GM23248 (cell line): ENCODE measurements around the gene GPR34. TPM values are rescaled to one million over a fixed set of nuclear protein-coding genes. Genes with fewer than 3 reads are reported as not detected.

Experiments used
- DNase-seq: peaks from one replicate; pipeline ENCODE4 v3.0.0-alpha.2; 2015
- H2AFZ ChIP-seq: fragments of 200-600 bp; sonication (generic); 2 replicates; pipeline ENCODE4 v1.6.1; 2016; ENCODE audit warnings: antibody characterized with exemption
- H3F3A ChIP-seq: fragments of 200-600 bp; sonication (generic); 2 replicates; pipeline ENCODE4 v1.6.1; 2016; ENCODE audit warnings: mild to moderate bottlenecking, antibody characterized with exemption, mixed run types; ENCODE audit not compliant: insufficient read depth
- H3K27ac ChIP-seq: fragments of 200-600 bp; sonication (generic); 2 replicates; pipeline ENCODE4 v1.5.1; 2016; ENCODE audit warnings: mild to moderate bottlenecking
- H3K27me3 ChIP-seq: fragments of 200-600 bp; sonication (generic); replicated peaks from 2 replicates; pipeline ENCODE4 v1.6.1; 2016; ENCODE audit warnings: mild to moderate bottlenecking; ENCODE audit not compliant: insufficient read depth
- H3K36me3 ChIP-seq: fragments of 200-600 bp; sonication (generic); 2 replicates; pipeline ENCODE4 v1.6.1; 2016; ENCODE audit warnings: low read depth, mild to moderate bottlenecking
- H3K4me1 ChIP-seq: fragments of 200-600 bp; sonication (generic); 2 replicates; pipeline ENCODE4 v1.6.1; 2016; ENCODE audit warnings: mild to moderate bottlenecking; ENCODE audit not compliant: insufficient read depth
- H3K4me2 ChIP-seq: fragments of 200-600 bp; sonication (generic); one replicate; pipeline ENCODE4 v1.6.1; 2016; ENCODE audit warnings: mild to moderate bottlenecking; ENCODE audit not compliant: unreplicated experiment
- H3K4me3 ChIP-seq: fragments of 200-600 bp; sonication (generic); 2 replicates; pipeline ENCODE4 v1.5.1; 2016; ENCODE audit warnings: mild to moderate bottlenecking
- H3K79me2 ChIP-seq: fragments of 200-600 bp; sonication (generic); 2 replicates; pipeline ENCODE4 v1.6.1; 2016; ENCODE audit warnings: mild to moderate bottlenecking; ENCODE audit not compliant: insufficient read depth
- H3K9ac ChIP-seq: fragments of 200-600 bp; sonication (generic); 2 replicates; pipeline ENCODE4 v1.6.1; 2016; ENCODE audit warnings: mild to moderate bottlenecking
- H3K9me2 ChIP-seq: fragments of 200-600 bp; sonication (generic); 2 replicates; pipeline ENCODE4 v1.6.1; 2016; ENCODE audit warnings: mixed run types, mild to moderate bottlenecking, moderate library complexity; ENCODE audit not compliant: insufficient read depth
- H3K9me3 ChIP-seq: fragments of 200-600 bp; sonication (generic); one replicate; pipeline ENCODE4 v1.6.1; 2017; ENCODE audit warnings: low read depth
- H4K20me1 ChIP-seq: fragments of 200-600 bp; sonication (generic); 2 replicates; pipeline ENCODE4 v1.6.0; 2016; ENCODE audit not compliant: insufficient read depth
- EZH2 ChIP-seq: fragments of 200-600 bp; sonication (generic); IDR thresholded peaks from 2 replicates; pipeline ENCODE4 v1.6.1; 2018; ENCODE audit warnings: antibody characterized with exemption, mild to moderate bottlenecking; ENCODE audit not compliant: insufficient read depth, poor library complexity, severe bottlenecking
- EZH2phosphoT487 ChIP-seq: fragments of 200-600 bp; sonication (generic); IDR thresholded peaks from 2 replicates; pipeline ENCODE4 v1.6.1; 2018; ENCODE audit warnings: antibody characterized with exemption, moderate library complexity, mild to moderate bottlenecking, low read depth; ENCODE audit not compliant: insufficient read depth
- WGBS, 2 experiments: methylation state at CpG; one replicate each; pipeline ENCODE4 v1.1.6; 2015 to 2017; ENCODE audit warnings: low lambda C conversion rate in 2 of 2, low coverage in 1 of 2; ENCODE audit errors: missing lambda C conversion rate in 2 of 2; 5-methylcytosine and 5-hydroxymethylcytosine counted together
- in situ Hi-C: fragments of 300-500 bp; cut with MboI; formaldehyde crosslinking; loops from 2 replicates; pipeline ENCODE4 v1.15.0; 2020
- polyA plus RNA-seq: library from polyadenylated mRNA; unstranded; fragments of >200 nt; fragmentation: Nextera tagmentation; extraction: Ambion mirVana; gene quantifications from 2 replicates; pipeline ENCODE4 v1.2.1, GENCODE V29; 2016
- total RNA-seq: library from RNA; depleted of rRNA; stranded (reverse); fragments of >200 nt; shearing (Covaris generic); gene quantifications from 2 replicates; pipeline ENCODE4 v1.2.3, GENCODE V29; 2014

Gene GPR34
- total and polyA plus RNA-seq, 2 experiments from 2014 or later = 0.09 TPM; not detected in 1

DNA sequence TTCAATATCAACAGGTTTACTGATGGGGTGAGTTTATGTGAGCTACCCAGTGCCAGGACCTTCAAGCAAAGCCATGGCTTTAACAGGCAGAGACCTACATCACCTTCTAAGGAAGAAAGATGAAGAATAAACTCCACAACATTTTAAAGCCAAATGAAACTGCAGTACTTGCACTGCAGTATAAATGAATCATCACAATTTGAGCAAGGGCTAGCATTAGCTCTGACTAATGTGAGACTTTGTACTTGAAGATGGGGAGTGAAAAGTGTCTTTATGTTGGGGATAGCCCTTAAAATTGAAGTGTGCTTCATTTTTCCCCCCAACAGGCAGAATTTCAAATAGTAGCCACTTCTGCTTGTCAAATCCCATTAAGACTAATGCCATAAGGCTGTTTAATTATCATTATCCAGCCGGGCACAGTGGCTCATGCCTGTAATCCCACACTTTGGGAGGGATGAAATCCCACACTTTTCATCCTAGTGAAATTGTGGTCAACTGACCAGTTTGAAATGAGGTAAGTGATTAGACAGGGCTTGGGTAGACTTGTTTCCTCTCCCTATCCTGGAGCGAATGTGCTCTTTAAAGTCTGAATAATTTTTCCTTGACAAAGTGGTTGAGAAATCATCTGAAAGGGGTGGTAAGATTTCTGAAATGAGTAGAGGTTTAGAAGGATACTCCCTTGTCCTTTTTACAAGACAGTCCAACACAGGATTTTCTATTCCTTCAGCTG, 27.2 kb upstream of the GPR34 start:
- Histone ChIP-seq H3K79me2 (no peaks in the 10 kb centered on the region), H3K4me3 (no peak overlapping the region), H2AFZ (no peak overlapping the region), H3K4me2 (no peak overlapping the region), H3K27ac (no peak overlapping the region), H3K9me3 (no peaks in the 10 kb centered on the region), H3K36me3 (no peaks in the 10 kb centered on the region), H3K4me1 (peaks cover 20% of the 10 kb centered on the region), H4K20me1 (no peaks in the 10 kb centered on the region), H3K9me2 (no peaks in the 10 kb centered on the region), H3K27me3 (no peaks in the 10 kb centered on the region), H3K9ac (no peak overlapping the region), H3F3A (0 out of 2 replicates have a peak, but pooled peaks cover 3% of the 10 kb centered on the region)
- DNase-seq = peak; percentile 61
- TF ChIP-seq EZH2phosphoT487 (no peak), EZH2 (no peak)
- in situ Hi-C loops = no loop called here
- 89 to 96% methylated on average over 2 of the region's 2 CpGs for WGBS, 2 experiments

DNA sequence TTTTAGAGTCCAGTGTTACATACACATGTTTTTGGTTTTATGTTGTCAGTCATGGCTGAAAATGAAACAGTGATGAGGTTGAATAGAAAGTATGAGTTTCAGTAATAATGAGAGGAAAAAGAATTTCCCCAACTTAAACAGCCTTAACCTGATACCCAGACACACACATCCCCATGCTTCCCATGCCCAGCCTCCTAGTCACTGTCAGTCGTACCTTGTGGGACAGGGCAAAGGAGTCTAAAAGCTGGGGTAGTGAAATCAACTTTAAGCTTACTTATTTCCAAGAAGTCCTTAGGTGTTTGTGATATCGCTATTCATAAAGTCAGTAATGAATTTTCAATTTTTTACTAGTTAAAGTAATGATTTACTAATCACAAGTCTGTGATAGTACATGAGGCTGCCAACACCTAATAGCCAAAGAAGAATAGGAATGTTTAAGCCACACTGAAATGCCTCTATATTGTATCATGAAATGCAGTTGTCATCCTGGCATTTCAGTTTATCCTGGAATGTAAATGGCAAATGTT, 24.3 kb upstream of the GPR34 start:
- H3K27ac ChIP-seq = peak overlapping the region; percentile 34
- in situ Hi-C loops = no loop called here
- peak; percentile 23 for DNase-seq

DNA sequence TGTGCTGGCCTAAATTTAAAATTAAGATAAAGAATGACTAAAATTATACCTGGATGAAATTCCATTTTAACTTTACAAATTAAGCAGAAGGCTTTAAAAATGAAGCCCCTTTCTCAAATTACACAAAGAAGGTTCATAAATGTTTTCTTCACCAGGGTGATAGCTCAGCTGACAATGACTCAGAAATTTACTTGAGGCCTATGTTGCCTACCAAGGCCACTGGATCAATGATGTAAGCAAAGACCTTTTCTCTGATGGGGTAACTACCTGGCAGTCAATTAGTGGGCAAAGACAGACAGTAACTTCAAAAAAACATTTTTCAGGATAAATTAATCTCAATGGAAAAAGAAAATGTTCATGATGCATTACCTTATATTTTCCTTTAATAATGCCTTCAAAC, 23.9 kb upstream of the GPR34 start:
- DNase-seq = peak; percentile 31

More for the DNA sequence above, 24.3 kb upstream of the GPR34 start:
- WGBS, 2 experiments = 74 to 89% methylated on average over 2 of the region's 2 CpGs
- no peak overlapping the region for H3K4me3 ChIP-seq
- no peak overlapping the region for H3K9ac ChIP-seq
- H3K9me2 ChIP-seq = no peaks in the 10 kb centered on the region
- 0 out of 2 replicates have a peak, but pooled peaks cover 3% of the 10 kb centered on the region for H3F3A ChIP-seq
- H2AFZ ChIP-seq = no peak overlapping the region
- no peaks in the 10 kb centered on the region for H3K36me3 ChIP-seq
- no peaks in the 10 kb centered on the region for H4K20me1 ChIP-seq
- no peak overlapping the region for H3K4me2 ChIP-seq
- no peaks in the 10 kb centered on the region for H3K79me2 ChIP-seq
- no peaks in the 10 kb centered on the region for H3K27me3 ChIP-seq
- no peak for TF ChIP-seq EZH2phosphoT487
- TF ChIP-seq EZH2 = no peak
- peaks cover 22% of the 10 kb centered on the region for H3K4me1 ChIP-seq
- no peaks in the 10 kb centered on the region for H3K9me3 ChIP-seq

DNA sequence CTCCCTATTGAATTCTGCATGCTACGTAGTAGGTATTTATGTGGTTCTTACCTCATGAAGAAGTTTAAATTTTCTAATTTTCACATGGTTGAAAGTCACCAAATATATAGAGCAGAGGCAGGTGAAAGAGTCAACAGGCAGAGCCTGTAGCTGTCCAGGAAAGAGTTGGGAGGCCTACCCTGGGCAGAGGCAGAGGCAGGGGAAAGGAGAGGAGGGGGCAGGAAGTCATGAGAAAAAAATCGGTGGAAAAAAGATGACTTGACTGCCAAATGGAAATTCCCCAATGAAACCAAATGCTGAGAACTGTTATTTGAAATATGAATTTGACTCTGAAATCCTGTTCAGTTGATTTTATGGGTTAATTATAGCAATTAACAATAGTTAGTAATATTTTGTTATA, 23.1 kb upstream of the GPR34 start:
- Histone ChIP-seq H3K4me1 (peaks cover 32% of the 10 kb centered on the region), H4K20me1 (no peaks in the 10 kb centered on the region), H3F3A (0 out of 2 replicates have a peak, but pooled peaks cover 3% of the 10 kb centered on the region), H3K4me3 (no peak overlapping the region), H3K27me3 (no peaks in the 10 kb centered on the region), H3K36me3 (no peaks in the 10 kb centered on the region), H3K27ac (no peak overlapping the region), H3K9ac (no peak overlapping the region), H2AFZ (no peak overlapping the region), H3K9me2 (no peaks in the 10 kb centered on the region), H3K79me2 (no peaks in the 10 kb centered on the region), H3K4me2 (no peak overlapping the region), H3K9me3 (no peaks in the 10 kb centered on the region)
- no peak for TF ChIP-seq EZH2phosphoT487
- TF ChIP-seq EZH2 = no peak
- no peak for DNase-seq
- WGBS, 2 experiments = 50 to 55% methylated on average over 2 of the region's 2 CpGs
- in situ Hi-C loops = no loop called here

More for the DNA sequence above, 23.9 kb upstream of the GPR34 start:
- H3K9me3 ChIP-seq = no peaks in the 10 kb centered on the region
- H4K20me1 ChIP-seq = no peaks in the 10 kb centered on the region
- no peaks in the 10 kb centered on the region for H3K27me3 ChIP-seq
- peak overlapping the region; percentile 34 for H3K27ac ChIP-seq
- no peak overlapping the region for H3K4me3 ChIP-seq
- TF ChIP-seq EZH2phosphoT487 = no peak
- TF ChIP-seq EZH2 = no peak
- no peaks in the 10 kb centered on the region for H3K79me2 ChIP-seq
- no peak overlapping the region for H3K9ac ChIP-seq
- peaks cover 26% of the 10 kb centered on the region for H3K4me1 ChIP-seq
- H3F3A ChIP-seq = 0 out of 2 replicates have a peak, but pooled peaks cover 3% of the 10 kb centered on the region
- no peaks in the 10 kb centered on the region for H3K9me2 ChIP-seq
- no peak overlapping the region for H2AFZ ChIP-seq
- H3K36me3 ChIP-seq = no peaks in the 10 kb centered on the region
- in situ Hi-C loops = no loop called here
- H3K4me2 ChIP-seq = no peak overlapping the region
